HG02763 (cell line): ENCODE results near the gene HIVEP3.

Source experiments
- ATAC-seq: cut with Tn5 transposase; IDR thresholded peaks from one replicate; pipeline ENCODE4 v1.9.1; 2021; ENCODE audit warnings: mild to moderate bottlenecking, moderate library complexity; ENCODE audit not compliant: unreplicated experiment

Gene HIVEP3

GRCh38 chr1:41850029-41850428 lies 68.7 kb downstream of the HIVEP3 start:
- ATAC-seq, result no peak

- no peak for ATAC-seq
These were observed 69.4 kb downstream of the HIVEP3 start for GRCh38 chr1:41849211-41849759.

- ATAC-seq, result no peak
These were observed 70.3 kb downstream of the HIVEP3 start for GRCh38 chr1:41848216-41848952.

GRCh38 chr1:41847733-41848132 lies 71.0 kb downstream of the HIVEP3 start:
- ATAC-seq, result no peak

- no peak for ATAC-seq
These were observed 71.9 kb downstream of the HIVEP3 start for GRCh38 chr1:41846625-41847405.

- ATAC-seq, result no peak
These were observed 73.9 kb downstream of the HIVEP3 start for GRCh38 chr1:41844781-41845272.

- ATAC-seq, result no peak
These were observed 74.5 kb downstream of the HIVEP3 start for GRCh38 chr1:41844255-41844654.

- ATAC-seq, result no peak
These were observed 75.5 kb downstream of the HIVEP3 start for GRCh38 chr1:41842993-41843755.

GRCh38 chr1:41842326-41842725 lies 76.4 kb downstream of the HIVEP3 start:
- no peak for ATAC-seq

GRCh38 chr1:41840592-41841246 lies 78.0 kb downstream of the HIVEP3 start:
- no peak for ATAC-seq

- no peak for ATAC-seq
These were observed 80.5 kb downstream of the HIVEP3 start for GRCh38 chr1:41838266-41838665.

GRCh38 chr1:41837691-41838090 lies 81.0 kb downstream of the HIVEP3 start:
- no peak for ATAC-seq

GRCh38 chr1:41835485-41835884 lies 83.2 kb downstream of the HIVEP3 start:
- ATAC-seq, result no peak

- no peak for ATAC-seq
These were observed 85.2 kb downstream of the HIVEP3 start for GRCh38 chr1:41833519-41834000.

GRCh38 chr1:41830726-41831125 lies 88.0 kb downstream of the HIVEP3 start:
- ATAC-seq, result no peak

- ATAC-seq, result no peak
These were observed 90.6 kb downstream of the HIVEP3 start for GRCh38 chr1:41827991-41828570.

- no peak for ATAC-seq
These were observed 95.3 kb downstream of the HIVEP3 start for GRCh38 chr1:41823471-41823870.

GRCh38 chr1:41822866-41823265 lies 95.9 kb downstream of the HIVEP3 start:
- ATAC-seq, result no peak

- no peak for ATAC-seq
These were observed 98.9 kb downstream of the HIVEP3 start for GRCh38 chr1:41819843-41820242.

GRCh38 chr1:41819069-41819468 lies 99.7 kb downstream of the HIVEP3 start:
- no peak for ATAC-seq
